Panc1 (cell line): ENCODE measurements around the gene FHIT. TPM values are rescaled to one million over a fixed set of nuclear protein-coding genes. Genes with fewer than 3 reads are reported as not detected.

Experiments
- ATAC-seq: fragments of 200-7000 bp; cut with Tn5 transposase; 2 replicates; pipeline ENCODE4 v1.9.1; 2020; ENCODE audit warnings: mild to moderate bottlenecking, moderate library complexity
- BruUV-seq: library from RNA; stranded (reverse); fragments of 400-500 nt; replicated peaks from 2 replicates; lab custom pipeline; 2021; lab: Mats Ljungman, UMichigan
- CTCF ChIA-PET: fragments of 300-600 bp; sonication (Branson Sonifier 250); formaldehyde crosslinking; loops from one replicate; lab custom pipeline; 2022; ENCODE audit warnings: antibody characterized with exemption; lab: Charles Lee
- POLR2A ChIA-PET: fragments of 300-600 bp; sonication (Branson Sonifier 250); formaldehyde crosslinking; loops from one replicate; lab custom pipeline; 2022; ENCODE audit warnings: antibody characterized with exemption; lab: Charles Lee
- DNase-seq: peaks from one replicate; pipeline ENCODE4 v3.0.0-alpha.2; 2010; ENCODE audit warnings: low read depth, low spot score
- H3K27ac ChIP-seq: 2 replicates; pipeline ENCODE4 v1.5.1; 2011; ENCODE audit warnings: mild to moderate bottlenecking, low read length, inconsistent platforms
- H3K27me3 ChIP-seq: fragments of 200-500 bp; sonication (Bioruptor generic); 2 replicates; pipeline ENCODE4 v1.6.0; 2014; ENCODE audit warnings: low read length, inconsistent platforms; ENCODE audit not compliant: control insufficient read depth, insufficient read depth
- H3K36me3 ChIP-seq: fragments of 200-500 bp; sonication (Bioruptor generic); 2 replicates; pipeline ENCODE4 v1.5.1; 2014; ENCODE audit warnings: inconsistent platforms, mild to moderate bottlenecking, low read length, moderate library complexity; ENCODE audit not compliant: control insufficient read depth, insufficient read depth
- H3K4me1 ChIP-seq: 2 replicates; pipeline ENCODE4 v1.5.1; 2011; ENCODE audit warnings: inconsistent platforms, mild to moderate bottlenecking, low read length, moderate library complexity; ENCODE audit not compliant: control insufficient read depth, insufficient read depth
- H3K4me3 ChIP-seq, 2 experiments: 2 replicates each; pipeline ENCODE4 v1.5.1; 2011 to 2012; ENCODE audit warnings: low read depth in 2 of 2, low read length in 2 of 2, mild to moderate bottlenecking in 2 of 2, inconsistent platforms in 1 of 2, moderate library complexity in 1 of 2
- H3K9me3 ChIP-seq: fragments of 200-500 bp; sonication (Bioruptor generic); 2 replicates; pipeline ENCODE4 v1.5.1; 2014; ENCODE audit warnings: low read depth, mild to moderate bottlenecking, inconsistent platforms, low read length, moderate library complexity; ENCODE audit not compliant: control insufficient read depth, insufficient read depth
- CTCF ChIP-seq: fragments of 450-650 bp; IDR thresholded peaks from 2 replicates; pipeline ENCODE4 v1.5.1; 2017; ENCODE audit warnings: mild to moderate bottlenecking
- POLR2AphosphoS5 ChIP-seq: IDR thresholded peaks from 2 replicates; pipeline ENCODE4 v1.6.1; 2012; ENCODE audit warnings: mild to moderate bottlenecking, low read depth, low read length, moderate library complexity
- REST ChIP-seq, 2 experiments: IDR thresholded peaks; 2 replicates each; pipeline ENCODE4 v1.6.1; 2011 to 2012; ENCODE audit warnings: low read depth in 2 of 2, control low read depth in 1 of 2, low read length in 1 of 2, mild to moderate bottlenecking in 1 of 2, moderate library complexity in 1 of 2; ENCODE audit not compliant: insufficient read depth in 1 of 2
- SIN3A ChIP-seq: IDR thresholded peaks from 2 replicates; pipeline ENCODE4 v1.6.1; 2012; ENCODE audit warnings: low read depth, mild to moderate bottlenecking, low read length, moderate library complexity, borderline replicate concordance; ENCODE audit not compliant: insufficient read depth
- TCF7L2 ChIP-seq: IDR thresholded peaks from 2 replicates; pipeline ENCODE4 v1.6.1; 2011; ENCODE audit warnings: mild to moderate bottlenecking, low read depth, low read length, inconsistent platforms
- in situ Hi-C: cut with HindIII; loops from 2 replicates; pipeline ENCODE4 v1.10.0; 2016; ENCODE audit warnings: low sequenced_read_pairs, low pct_unique_long_range_greater_than_20kb
- intact Hi-C: fragments of 100-400 bp; cut with micrococcal nuclease; formaldehyde crosslinking; loops from one replicate; pipeline ENCODE4 v1.10.0; 2022; ENCODE audit not compliant: unreplicated experiment
- total RNA-seq: library from RNA; stranded (reverse); gene quantifications from one replicate; pipeline ENCODE4 v1.2.1, GENCODE V29; 2021; ENCODE audit not compliant: unreplicated experiment

The FHIT gene
- total RNA-seq, 1 experiment from 2014 or later, result 2.2 TPM

- no TSS peak for BruUV-seq
- Histone ChIP-seq H3K4me3 (no peak overlapping the region), H3K9me3 (no peaks in the 10 kb centered on the region), H3K4me1 (no peaks in the 10 kb centered on the region), H3K36me3 (no peaks in the 10 kb centered on the region), H3K27ac (no peak overlapping the region), H3K27me3 (no peaks in the 10 kb centered on the region)
- ATAC-seq (no peak), DNase-seq (no peak)
- CTCF ChIA-PET, result no interaction called here
- TF ChIP-seq REST (IDR thresholded peaks at IDR 0.05; ENCODE audit: insufficient read depth in 1 of 2, low read depth in 2 of 2, low read length in 1 of 2) (no peak), TCF7L2 (no peak), CTCF (no peak), SIN3A (no peak), POLR2AphosphoS5 (no peak)
- intact Hi-C loops (no loop called here), in situ Hi-C loops (no loop called here)
- POLR2A ChIA-PET, result no interaction called here
These were observed 1438.1 kb downstream of the FHIT start for GRCh38 chr3:59813148-59813538.

DNA sequence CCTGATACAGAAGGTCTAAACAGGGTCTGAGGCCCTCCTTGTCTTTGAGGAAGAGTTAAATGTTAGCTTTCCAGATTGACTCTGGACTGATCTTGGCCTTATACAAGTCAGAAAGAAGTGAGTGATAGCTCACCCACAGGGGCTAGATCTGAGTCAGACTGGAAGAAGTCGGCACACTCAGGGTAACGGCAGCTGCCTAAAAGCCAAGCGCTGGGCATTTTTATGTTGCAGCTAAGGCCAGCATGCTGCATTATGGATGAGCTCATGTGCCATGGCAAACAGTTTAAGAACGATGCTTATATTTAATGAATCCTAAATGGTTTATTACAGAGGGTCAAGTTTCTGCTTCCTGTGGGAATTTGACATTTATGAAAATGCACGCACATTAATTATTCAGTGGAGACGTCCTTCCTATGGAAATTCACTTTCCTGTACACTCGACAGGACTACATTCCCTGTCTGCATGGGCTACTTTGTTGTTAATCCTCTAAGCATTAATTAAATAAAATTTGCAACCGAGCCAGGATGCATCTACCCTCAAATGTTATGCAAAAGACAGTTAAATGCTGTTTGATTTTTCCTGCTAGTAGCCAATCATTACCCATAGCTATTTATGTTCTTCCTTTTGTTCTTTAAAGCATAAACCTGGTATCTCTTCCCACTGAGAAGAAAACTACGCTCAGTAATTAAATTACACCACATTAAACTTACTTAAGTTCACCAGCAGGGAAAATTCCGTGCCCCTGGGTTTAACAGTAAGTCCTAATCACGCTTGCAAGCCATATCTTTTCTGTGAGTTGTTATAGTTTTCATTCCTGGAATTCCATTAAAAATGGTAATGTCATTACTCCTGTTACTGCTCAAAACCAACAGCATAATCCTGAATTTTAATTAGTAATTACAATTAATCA, 1438.8 kb downstream of the FHIT start:
- Histone ChIP-seq H3K27ac (no peak overlapping the region), H3K4me3 (no peak overlapping the region), H3K4me1 (no peaks in the 10 kb centered on the region), H3K36me3 (no peaks in the 10 kb centered on the region), H3K9me3 (no peaks in the 10 kb centered on the region), H3K27me3 (no peaks in the 10 kb centered on the region)
- ATAC-seq (no peak), DNase-seq (no peak)
- TF ChIP-seq SIN3A (no peak), TCF7L2 (no peak), CTCF (no peak), REST (IDR thresholded peaks at IDR 0.05; ENCODE audit: insufficient read depth in 1 of 2, low read depth in 2 of 2, low read length in 1 of 2) (no peak), POLR2AphosphoS5 (no peak)
- no TSS peak for BruUV-seq
- intact Hi-C loops (no loop called here), in situ Hi-C loops (no loop called here)
- CTCF ChIA-PET, result no interaction called here
- POLR2A ChIA-PET, result no interaction called here
